DMS114 treated with DMSO at 0.1 percent for 48 hours (cell line): ENCODE data around the gene ZBTB8OS.

Experiments
- DNase-seq: peaks from one replicate; lab custom pipeline; 2025; ENCODE audit not compliant: unreplicated experiment; lab: John Stamatoyannopoulos, UW

ZBTB8OS gene

DNA sequence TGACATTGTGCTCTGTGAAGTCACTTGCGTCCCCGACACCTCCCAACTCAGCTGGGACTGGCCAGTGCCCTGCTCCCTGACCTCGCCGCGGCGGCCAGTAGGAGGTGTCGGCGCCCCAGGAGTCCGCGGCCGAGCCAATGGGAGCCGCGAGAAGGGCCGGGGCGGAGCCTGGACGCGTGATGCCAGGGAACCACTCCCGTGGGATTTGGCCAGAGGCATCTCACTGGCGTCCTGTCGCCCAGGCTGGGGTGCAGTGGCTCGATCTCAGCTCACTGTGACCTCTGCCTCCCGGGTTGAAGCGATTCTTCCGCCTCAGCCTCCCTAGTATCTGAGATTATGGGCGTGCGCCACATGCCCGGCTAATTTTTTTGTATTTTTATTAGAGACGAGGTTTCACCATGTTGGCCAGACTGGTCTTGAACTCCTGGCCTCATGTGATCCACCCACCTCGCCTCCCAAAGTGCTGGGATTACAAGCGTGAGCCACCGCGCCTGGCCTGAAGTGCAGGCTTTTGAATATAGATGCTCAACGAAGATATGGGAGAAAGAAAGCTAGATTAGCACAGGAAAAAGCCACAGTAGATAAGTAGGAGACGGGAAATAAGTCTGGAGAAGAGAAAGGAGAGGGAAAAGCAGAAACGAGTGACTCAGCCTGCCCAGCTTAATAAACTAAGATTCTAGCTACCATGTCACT lies 38.0 kb downstream of the ZBTB8OS start:
- peak; percentile 45 for DNase-seq

DNA sequence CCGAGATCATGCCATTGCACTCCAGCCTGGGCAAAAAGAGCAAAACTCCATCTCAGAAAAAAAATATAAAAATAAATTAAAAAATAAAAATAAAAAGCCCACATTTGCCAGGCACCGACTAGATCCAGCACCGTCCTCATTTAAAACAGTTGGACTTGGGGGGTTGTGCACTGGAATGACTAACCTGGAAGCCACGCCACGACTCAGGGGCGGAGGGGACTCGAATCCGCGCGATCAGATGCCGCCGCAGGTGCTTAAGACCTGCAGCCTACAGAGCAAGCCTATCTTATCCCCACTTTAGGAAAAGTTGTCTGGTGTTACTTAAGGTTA lies 38.5 kb downstream of the ZBTB8OS start:
- DNase-seq, result no peak

DNA sequence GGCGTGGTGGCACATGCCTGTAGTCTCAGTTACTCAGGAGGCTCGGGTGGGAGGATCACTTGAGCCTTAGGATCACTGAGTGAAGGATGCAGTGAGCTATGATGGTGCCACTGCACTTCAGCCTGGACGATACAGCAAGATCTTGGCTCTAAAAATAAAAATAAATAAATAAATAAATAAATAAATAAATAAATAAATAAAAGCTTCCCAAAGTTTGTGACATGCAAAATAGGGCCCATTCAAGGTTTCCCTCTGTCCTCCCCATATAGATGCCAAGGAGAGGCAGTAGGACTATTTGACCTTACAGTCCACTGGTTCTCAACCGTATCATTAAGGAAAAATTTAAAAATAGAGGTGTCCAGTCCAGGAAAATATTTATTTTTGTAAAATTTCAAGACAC lies 41.2 kb downstream of the ZBTB8OS start:
- no peak for DNase-seq

DNA sequence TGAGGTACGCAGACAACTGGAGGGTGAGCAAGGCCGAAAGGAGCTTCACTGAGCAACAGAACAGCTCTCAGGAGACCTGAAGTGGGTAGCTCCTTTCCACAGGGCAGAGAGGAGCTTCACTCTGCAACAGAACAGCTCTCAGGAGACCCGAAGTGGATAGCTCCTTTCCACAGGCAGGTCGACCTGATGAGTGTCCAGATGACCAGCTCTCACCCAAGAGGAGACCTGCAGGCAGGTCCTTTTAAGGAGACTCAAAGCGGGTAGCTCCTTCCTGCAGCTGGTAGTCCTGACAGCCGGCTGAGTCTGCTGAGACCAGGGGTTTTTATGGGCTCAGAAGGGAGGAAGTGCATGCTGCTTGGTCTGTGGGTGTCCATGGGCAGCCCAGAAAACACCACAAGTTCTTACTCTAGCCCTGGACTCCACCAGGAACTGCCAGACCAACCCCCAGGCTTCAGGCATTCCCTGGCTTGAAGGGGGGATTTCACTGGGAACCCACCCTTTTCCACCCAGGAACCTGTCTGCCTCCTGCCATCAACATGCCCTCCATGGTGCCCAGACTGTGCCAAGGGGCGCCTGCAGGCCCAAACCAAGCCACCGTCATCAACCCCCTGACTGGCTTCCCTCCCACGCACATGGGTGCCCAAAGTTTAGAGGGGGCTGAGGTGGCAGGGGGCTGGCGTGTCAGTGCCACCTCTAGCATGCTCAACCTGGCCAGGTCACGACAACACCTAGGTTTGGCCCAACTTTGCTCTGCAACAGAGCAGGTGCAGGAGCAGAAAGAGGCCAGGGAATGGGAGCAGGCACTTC lies 43.6 kb downstream of the ZBTB8OS start:
- no peak for DNase-seq

DNA sequence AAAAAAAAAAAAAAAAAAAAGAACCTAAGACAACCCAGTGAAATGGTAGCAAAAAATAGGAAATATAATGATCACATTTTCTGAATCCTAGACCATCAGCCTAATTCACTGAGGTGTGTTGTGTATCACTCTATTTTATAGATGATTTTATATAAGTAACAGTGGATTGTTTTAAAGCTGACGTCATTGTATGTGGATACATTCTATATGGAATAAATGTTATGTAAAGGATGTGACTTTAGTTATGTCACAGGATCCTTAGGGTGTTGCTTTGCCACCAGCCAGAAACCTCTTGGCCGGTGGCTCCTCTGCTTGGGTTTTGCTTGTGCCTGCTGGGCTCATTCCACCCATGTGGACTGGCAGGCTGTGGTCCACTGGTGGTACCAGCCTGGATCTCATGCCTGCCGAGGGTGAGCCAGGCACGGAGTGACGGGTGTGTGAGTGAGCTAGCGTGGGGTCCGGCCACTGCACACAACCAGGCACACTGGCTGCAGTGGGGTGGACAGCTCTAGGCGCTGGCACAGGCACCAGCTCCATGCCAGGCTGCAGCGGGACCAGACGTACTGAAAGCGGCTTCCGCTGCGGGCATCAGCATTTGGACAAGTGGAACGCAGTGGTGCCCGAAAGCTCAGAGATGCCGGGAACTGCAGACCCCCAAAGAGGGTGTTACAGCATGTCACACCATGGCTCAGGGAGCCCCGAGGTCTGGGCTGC lies 44.5 kb downstream of the ZBTB8OS start:
- no peak for DNase-seq

DNA sequence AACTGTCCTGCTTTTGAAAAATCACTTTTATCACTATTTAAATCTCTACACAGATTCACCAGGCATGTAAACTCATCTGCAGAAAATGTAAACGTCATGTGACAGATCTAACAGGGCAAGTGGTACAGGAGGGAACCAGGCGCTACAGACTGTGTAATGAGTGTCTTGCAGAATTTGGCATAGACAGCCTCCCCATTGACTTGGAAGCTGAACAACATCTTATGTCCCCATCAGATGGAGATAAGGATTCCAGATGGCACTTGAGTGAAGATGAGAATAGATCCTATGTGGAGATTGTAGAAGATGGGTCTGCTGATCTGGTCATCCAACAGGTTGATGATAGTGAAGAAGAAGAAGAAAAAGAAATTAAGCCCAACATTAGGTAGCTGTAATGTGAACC lies 50.3 kb downstream of the ZBTB8OS start:
- DNase-seq, result no peak

DNA sequence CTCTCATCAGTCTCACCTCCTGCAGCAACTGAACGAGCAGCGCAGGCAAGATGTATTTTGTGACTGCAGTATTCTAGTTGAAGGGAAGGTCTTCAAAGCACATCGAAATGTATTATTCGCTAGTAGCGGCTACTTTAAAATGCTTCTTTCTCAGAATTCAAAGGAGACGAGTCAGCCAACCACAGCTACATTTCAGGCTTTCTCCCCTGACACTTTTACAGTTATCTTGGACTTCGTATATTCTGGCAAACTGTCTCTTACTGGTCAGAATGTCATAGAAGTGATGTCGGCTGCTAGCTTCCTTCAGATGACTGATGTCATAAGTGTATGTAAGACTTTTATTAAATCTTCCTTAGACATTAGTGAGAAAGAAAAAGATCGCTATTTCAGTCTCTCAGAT lies 57.4 kb downstream of the ZBTB8OS start:
- DNase-seq, result no peak

DNA sequence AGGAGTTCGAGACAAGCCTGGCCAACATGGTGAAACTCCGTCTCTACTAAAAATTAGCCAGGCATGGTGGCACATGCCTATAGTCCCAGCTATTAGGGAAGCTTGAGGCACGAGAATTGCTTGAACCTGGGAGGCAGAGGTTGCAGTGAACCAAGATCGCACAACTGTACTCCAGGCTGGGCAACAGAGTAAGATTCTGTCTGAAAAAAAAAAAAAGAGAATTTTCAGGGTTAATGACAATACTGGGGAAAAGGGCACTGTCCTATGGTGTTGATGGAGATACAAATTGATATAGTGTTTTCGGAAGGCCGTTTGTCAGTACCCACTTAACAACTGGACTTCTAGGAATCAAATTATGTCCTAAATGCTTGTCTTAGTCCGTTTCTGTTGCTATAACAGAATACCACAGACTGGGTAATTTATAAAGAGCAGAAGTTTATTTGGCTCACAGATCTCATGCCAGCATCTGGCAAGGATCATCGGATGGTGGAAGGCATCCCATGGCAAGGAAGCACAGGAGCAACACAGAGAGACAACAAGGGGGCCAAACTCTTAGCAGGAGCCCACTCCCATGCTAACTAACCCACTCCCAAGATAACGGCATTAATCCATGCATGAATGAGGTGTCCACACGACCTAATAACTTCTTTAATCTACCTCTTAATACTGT lies 69.9 kb downstream of the ZBTB8OS start:
- no peak for DNase-seq
